Raji (cell line): Measurements from ENCODE around the gene ADCK2.

Source experiments
- POLR2A ChIP-seq: IDR thresholded peaks from 2 replicates; pipeline ENCODE4 v1.6.1; 2011; ENCODE audit warnings: low read depth, low read length, control low read depth; ENCODE audit not compliant: insufficient read depth

Gene ADCK2

DNA sequence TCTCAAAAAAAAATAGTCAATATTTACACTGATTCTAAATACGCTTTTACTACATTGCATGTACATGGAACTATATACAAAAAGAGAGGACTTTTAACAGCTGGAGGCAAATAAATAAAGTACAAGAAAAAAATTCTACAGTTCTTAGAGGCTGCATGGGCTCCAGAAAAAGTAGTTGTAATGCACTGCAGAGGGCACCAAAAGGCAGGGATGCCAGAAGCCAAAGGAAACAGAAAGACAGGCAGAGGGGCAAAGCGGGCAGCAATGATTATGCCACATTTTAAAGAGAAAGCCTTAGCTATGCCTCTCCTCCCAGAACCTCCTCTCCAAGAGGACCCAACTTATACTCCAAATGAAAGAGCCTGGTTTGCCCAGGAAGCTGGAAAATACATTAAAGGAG is 11.6 kb upstream of the ADCK2 start:
- no peak for TF ChIP-seq POLR2A

DNA sequence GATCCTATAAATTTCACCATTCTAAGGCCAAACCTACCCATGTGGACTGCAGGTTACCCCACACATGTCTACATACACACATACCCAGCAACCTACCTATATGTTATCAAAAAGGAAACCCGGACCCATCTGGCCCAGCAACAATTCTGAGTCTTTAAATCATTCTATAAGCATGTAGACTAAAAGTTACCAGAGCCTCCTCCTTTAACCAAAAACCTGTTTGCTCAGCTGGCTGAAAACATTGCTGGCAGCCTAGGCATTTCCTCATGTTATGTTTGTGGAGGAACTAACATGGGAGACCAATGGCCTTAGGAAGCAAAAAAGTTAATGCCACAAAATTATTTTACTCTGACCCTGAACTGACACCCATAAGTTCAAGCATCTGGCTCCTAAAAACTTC is 5.3 kb upstream of the ADCK2 start:
- no peak for TF ChIP-seq POLR2A

DNA sequence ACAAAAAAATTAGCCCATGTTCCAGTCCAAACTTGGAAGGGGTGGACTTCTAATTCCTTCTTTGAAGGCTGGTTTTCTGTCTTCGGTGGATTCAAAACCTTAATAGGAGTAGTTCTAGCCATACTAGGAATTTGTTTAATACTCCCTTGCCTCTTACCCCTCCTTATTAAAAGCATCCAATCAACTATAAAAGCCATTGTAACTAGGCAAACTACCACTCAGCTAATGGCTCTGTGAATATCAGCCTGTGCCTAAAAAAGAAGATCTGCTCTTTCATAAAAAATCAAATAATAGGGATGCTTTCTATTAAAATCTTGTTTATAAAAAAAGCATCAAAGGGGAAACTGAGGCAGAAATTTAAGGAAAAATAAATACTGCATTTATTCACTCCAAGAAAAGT is 4.1 kb upstream of the ADCK2 start:
- TF ChIP-seq POLR2A: no peak

DNA sequence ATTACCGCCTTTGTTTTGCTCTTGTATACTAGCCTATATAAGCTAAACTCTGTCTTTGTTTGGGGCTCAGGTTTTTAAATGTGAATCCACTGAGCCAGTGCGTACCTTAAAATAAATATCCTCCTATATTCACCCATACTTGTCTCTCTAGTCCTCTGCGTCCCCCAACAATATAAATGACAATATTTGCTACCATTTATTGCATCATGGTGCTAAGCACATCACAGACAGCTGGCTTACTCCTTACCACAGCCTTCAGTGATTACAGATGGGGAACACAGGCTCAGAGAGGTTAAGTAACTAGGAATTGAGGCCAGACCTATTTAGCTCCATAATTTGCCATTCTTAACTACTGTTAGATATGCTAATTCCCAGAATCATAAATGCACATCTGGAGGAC is 3.4 kb upstream of the ADCK2 start:
- TF ChIP-seq POLR2A: no peak

DNA sequence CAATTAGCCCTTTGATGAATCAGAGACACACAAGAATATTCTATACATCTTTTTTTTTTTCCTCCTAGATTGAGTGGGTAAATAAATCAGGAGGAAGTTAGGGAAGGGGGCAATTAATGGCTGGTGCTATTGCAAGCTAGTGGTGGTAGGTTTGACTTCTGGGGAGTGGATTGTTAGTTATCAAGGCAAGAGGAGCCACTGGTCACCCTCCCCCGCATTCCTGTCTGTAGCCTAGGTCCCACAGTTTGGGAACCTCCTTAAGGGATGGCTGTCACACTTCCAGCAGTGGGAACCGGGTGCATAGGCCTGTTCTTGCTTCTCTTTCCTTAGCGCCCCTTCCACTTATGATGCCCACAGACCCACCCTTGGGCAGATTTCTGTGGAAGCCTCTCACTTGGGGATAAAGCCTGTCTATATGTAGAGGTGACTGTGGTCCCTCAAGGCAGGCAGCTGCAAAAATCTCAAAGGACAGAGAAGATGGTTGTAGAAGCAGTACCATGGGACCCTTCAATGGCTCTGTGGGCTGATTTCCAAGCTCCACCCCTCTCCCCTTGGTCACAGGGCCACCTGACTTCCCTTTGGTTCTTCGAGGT is 2.3 kb upstream of the ADCK2 start:
- no peak for TF ChIP-seq POLR2A

DNA sequence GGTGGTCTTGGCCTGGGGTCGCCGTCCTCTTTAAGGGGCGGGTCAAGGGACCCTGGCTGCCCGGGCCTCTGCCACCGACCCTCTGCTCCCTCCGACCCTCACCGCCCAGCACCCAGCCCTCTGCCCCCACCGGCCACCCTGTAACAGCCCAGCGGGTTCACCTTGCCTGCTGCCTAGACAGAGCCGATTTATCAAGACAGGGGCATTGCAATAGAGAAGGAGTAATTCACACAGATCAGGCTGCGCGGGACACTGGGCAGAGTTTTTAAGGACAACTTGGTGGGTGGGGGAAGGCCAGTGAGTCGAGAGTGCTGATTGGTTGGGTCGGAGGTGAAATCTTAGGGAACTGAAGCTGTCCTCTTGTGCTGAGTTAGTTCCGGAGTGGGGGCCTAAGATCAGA is 779 bp upstream of the ADCK2 start:
- TF ChIP-seq POLR2A: no peak

DNA sequence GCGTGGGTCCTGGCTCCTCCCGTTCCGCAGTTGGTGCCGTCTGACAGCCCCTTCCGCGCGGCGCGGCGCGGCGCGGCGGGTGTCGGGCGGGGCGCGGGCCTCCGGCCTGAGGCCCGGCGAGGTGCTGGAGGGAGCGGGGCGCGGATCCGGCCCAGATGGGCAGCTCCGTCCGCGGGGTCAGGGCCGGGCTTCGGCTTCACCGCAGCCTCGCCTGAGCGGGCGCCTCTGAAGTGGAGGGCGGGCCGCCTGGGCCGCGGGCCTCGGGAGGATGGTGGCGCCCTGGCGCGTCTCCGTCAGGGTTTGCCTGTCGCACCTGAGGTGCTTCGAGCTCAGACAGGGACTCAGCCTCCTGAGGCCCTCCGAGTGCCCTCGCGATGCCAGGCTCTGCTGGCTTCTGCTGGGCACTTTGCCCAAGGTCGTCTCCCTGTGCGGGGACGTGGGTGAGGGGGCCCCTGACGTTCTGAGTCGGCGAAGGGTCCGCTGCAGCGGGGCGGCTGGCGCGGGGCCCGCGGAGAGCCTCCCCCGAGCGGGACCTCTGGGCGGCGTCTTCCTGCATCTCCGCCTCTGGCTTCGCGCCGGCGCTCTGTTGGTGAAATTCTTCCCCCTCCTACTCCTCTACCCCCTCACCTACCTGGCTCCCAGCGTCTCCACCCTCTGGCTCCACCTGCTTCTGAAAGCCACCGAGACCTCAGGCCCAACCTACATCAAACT is 473 bp downstream of the ADCK2 start:
- TF ChIP-seq POLR2A: peak; percentile 52

DNA sequence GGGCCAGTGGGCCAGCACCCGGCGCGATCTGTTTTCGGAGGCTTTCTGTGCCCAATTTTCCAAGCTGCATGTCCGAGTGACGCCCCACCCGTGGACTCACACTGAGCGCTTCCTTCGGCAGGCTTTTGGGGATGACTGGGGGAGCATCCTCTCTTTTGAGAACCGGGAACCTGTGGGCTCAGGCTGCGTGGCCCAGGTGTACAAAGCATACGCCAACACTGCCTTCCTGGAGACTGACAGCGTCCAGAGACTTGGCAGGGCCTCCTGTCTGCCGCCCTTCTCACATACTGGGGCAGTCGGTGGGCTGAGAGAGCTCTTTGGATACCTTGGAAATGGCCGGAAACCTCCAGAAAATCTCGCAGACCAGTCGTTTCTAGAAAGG is 1.0 kb downstream of the ADCK2 start:
- no peak for TF ChIP-seq POLR2A

DNA sequence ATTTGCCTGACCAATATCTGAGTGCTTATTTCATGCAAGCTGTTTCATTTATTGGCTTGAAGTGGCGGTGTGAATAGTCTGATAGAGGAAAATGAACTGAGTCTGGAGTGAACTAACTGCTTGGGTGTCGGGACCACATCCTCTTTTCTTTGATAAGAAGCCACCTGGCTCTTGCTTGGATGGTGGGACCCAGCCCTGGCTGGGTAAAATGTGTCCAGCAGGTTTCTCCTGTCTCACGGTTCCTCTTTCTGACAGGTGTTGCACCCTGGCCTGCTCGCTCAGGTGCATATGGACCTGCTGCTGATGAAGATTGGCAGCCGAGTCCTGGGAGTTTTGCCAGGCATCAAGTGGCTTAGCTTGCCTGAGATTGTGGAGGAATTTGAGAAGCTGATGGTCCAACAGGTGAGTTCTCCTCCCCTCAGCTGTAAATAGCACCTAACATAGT is 1.6 kb downstream of the ADCK2 start:
- 0 out of 2 replicates have a peak, but pooled peaks have one; percentile 9 for TF ChIP-seq POLR2A

DNA sequence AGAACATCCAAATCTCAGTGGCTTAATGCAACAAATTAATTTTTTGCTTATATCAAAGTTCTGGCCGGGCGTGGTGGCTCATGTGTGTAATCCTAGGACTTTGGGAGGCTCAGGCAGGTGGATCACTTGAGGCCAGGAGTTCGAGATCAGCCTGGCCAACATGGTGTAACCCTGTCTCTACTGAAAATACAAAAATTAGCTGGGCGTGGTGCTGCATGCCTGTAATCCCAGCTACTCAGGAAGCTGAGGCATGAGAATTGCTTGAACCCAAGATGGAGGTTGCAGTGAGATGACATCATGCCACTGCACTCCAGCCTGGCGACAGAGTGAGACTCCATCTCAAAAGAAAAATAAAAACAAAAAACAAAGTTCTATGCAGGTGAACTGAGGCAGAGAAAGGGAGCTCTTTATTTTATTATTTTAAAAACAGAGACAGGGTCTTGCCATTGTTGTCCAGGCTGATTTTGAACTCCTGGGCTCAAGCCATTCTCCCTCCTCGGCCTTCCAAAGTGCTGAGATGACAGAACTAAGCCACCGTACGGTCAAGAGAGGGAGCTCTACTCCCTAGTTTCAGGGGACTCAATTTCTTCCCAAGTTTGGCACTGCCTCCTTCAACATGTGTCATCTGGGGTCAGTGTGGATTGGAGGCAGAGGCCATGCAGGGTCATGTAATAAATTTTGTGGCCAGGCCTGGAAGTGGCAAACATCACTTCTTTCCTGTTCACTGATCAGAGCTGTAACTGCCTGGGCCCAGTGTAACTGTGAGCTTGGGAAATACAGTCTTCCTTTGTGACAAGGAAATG is 2.4 kb downstream of the ADCK2 start:
- no peak for TF ChIP-seq POLR2A

DNA sequence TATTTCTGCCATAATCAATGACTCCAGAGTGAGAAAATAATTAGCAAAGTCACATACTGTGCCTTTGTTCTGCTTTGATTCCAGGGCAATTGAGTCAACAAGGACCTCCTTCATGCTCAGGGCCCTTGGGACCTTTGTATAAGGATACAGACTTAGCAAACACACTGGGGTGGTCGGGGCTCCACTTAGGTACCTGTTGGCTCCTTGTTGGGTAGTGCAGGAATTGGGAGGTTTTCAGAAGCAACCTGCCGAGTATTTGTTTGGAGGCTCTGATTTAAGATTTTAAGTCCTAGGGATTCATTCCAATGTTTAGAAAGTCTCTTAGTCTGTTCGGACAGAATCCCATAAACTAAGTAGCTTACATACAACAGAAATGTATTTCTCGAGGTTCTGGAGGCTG is 3.0 kb downstream of the ADCK2 start:
- TF ChIP-seq POLR2A: no peak

DNA sequence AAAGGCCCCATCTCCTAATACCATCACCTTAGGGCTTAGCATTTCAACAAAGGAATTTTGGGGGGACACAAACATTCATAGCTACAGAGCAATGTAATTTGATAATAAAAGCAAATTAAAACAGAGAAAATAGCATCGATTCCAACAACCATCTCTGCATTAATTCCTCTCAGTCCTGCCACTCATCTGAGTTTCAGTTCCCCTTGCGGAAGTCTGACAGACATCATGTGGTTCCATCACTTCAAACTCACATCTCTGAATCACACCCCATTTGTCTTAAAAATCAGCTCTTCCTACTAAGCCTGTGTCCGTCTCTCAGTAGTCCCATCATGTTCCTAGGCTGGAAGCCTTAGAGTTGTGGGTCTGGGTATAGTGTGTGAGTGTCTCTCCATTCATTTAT is 3.6 kb downstream of the ADCK2 start:
- TF ChIP-seq POLR2A: no peak

DNA sequence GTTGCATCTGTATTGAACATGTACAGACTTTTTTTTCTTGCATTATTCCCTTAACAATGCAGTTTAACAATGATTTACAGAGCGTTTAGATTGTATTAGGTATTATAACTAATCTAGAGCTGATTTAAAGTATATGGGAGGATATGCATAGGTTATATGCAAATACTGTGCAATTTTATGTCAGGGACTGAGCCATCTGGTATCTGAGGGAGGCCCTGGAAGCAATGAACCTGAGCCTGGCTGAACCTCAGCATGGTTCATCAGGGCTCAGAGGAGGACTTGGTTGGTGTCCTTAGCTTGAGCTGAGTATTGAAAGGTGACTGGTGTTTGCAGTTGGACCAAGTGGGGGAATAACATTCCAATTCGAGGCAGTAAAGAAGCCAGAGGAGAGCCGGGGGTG is 4.8 kb downstream of the ADCK2 start:
- TF ChIP-seq POLR2A: no peak

DNA sequence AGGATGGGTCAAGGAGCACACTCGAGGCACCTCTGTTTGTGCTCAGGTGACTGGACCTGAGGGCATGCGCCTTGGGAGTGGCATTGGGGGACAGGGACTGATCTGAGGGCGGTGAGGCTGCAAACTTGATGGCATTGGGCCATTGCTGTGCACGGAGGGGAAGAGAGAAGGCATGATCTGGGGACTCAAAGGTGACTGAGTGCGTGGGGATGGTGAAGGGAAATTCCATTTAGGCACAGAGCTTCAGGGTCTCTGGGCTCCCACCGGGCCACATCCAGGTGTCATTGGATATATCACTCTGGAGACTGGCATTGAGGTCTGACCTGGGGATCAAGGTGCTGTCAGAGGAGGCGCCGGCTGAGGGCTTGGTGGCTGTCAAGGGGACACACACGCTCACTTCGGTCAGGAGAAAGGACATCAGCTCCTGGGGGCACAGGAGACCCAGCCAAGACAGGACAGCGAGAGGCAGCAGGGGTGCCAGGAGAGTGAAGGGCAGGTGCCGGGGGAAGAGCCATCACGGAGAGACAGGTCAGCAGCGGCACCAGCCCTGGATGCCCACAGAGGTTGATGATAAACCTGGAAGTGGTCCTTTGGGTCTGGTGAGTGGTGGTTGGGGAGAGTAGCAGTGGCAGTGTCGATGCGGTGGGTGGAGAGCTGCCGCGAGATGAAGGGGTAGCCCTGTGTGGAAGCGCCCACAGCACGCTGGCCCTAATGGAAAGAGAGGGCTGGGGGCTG is 5.5 kb downstream of the ADCK2 start:
- no peak for TF ChIP-seq POLR2A

DNA sequence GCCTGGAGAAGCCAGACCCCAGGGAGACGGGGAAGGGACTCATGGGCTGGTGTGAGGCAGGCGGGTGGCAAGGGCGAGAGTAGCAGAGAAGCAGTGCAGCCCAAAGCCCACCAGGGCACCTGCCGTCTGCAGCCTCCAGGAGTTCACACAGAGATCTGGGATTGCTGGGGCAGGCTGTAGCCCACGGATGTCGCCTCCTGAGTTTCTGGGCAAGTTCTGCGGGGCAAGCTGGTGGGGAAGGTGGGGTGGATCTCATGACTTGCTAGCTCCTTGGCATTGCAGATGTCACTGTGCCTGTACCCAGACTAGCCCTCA is 6.0 kb downstream of the ADCK2 start:
- TF ChIP-seq POLR2A: no peak

DNA sequence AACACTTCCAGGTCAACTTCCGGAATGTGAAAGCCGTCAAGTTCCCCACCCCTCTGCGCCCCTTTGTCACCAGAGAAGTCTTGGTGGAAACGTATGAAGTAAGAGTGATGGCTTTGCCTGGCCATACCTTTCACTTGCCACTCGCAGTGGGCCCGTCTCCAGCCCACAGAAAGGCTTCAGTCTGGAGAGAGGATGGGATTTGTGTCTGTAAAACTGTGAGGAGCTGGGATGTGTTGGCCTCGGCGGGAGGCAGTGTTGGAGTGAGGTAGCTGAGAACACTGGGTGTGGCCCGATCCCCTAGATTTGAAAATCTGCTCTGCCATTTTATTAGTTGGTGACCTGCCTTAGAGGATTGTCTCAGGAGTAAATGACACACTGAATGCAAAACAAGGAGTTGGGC is 6.4 kb downstream of the ADCK2 start:
- no peak for TF ChIP-seq POLR2A
